NCI-H2171 treated with DMSO at 0.1 percent for 48 hours (cell line): ENCODE data around the gene ADAMTS10.
A peak's percentile ranks its signal among the peaks of the same experiment; 100 is the strongest.
"Not testable (repeated sequence)": the region's sequence is repeated elsewhere in the genome, so short reads cannot be mapped to it uniquely, and the experiment has no call there.

ENCODE experiments used
- DNase-seq: peaks from one replicate; lab custom pipeline; 2025; lab: John Stamatoyannopoulos, UW

Gene ADAMTS10

GRCh38 chr19:8610041-8610935 lies at the start of gene ADAMTS10:
Gene ADAMTS10 (minus strand): TSS chr19:8610715. CDS start chr19:8605710, 5,005 bp downstream.
- no peak for DNase-seq

GRCh38 chr19:8659905-8660304 lies 49.4 kb upstream of the ADAMTS10 start:
- DNase-seq: no peak

GRCh38 chr19:8657869-8658268 lies 47.4 kb upstream of the ADAMTS10 start:
- DNase-seq: no peak

GRCh38 chr19:8655340-8655709 lies 44.8 kb upstream of the ADAMTS10 start:
- no peak for DNase-seq

GRCh38 chr19:8654591-8655339 lies 44.2 kb upstream of the ADAMTS10 start:
- peak; percentile 34 for DNase-seq

- DNase-seq: no peak
Measured at GRCh38 chr19:8648240-8648639, 37.7 kb upstream of the ADAMTS10 start.

- DNase-seq: no peak
Measured at GRCh38 chr19:8643860-8644653, 33.5 kb upstream of the ADAMTS10 start.

GRCh38 chr19:8642561-8642960 lies 32.0 kb upstream of the ADAMTS10 start:
- no peak for DNase-seq

- peak; percentile 23 for DNase-seq
Measured at GRCh38 chr19:8641908-8642547, 31.5 kb upstream of the ADAMTS10 start.

- no peak for DNase-seq
Measured at GRCh38 chr19:8641221-8641907, 30.8 kb upstream of the ADAMTS10 start.

- no peak for DNase-seq
Measured at GRCh38 chr19:8640402-8641004, 30.0 kb upstream of the ADAMTS10 start.

GRCh38 chr19:8639821-8640401 lies 29.4 kb upstream of the ADAMTS10 start:
- DNase-seq: no peak

- DNase-seq: no peak
Measured at GRCh38 chr19:8638078-8638619, 27.6 kb upstream of the ADAMTS10 start.

- DNase-seq: not testable (repeated sequence)
Measured at GRCh38 chr19:8637070-8637469, 26.6 kb upstream of the ADAMTS10 start.

- no peak for DNase-seq
Measured at GRCh38 chr19:8635422-8635821, 24.9 kb upstream of the ADAMTS10 start.

- DNase-seq: no peak
Measured at GRCh38 chr19:8631425-8631819, 20.9 kb upstream of the ADAMTS10 start.

- DNase-seq: no peak
Measured at GRCh38 chr19:8630796-8631424, 20.4 kb upstream of the ADAMTS10 start.

- DNase-seq: no peak
Measured at GRCh38 chr19:8629996-8630683, 19.6 kb upstream of the ADAMTS10 start, which contains the start of gene NFILZ. Gene NFILZ (plus strand): TSS chr19:8630633. CDS start chr19:8676766, 46,133 bp downstream.

GRCh38 chr19:8629184-8629583 lies 18.7 kb upstream of the ADAMTS10 start:
- DNase-seq: no peak
